Prostate gland (tissue), 2 donors: ENCODE data around the gene NEGR1.

Source experiments
- POLR2A ChIP-seq: fragments of 450-650 bp; IDR thresholded peaks from one replicate; pipeline ENCODE4 v1.6.1; 2016; ENCODE audit warnings: antibody characterized with exemption, mild to moderate bottlenecking
- POLR2AphosphoS5 ChIP-seq: sonication (generic); formaldehyde crosslinking; IDR thresholded peaks from one replicate; pipeline ENCODE4 v1.6.1; 2017; ENCODE audit warnings: antibody characterized with exemption
- TF ChIP-seq, protein P1 (sequence below), 4 experiments: fragments of 200-600 bp in 2 of 4; fragments of 450-650 bp in 2 of 4; sonication (generic) in 2 of 4; IDR thresholded peaks; 1 replicate in 3 of 4; 2 replicates in 1 of 4; pipeline ENCODE4 v1.5.1; 2016 to 2019; ENCODE audit warnings: antibody characterized with exemption in 4 of 4, mild to moderate bottlenecking in 2 of 4, moderate library complexity in 2 of 4

DNA sequence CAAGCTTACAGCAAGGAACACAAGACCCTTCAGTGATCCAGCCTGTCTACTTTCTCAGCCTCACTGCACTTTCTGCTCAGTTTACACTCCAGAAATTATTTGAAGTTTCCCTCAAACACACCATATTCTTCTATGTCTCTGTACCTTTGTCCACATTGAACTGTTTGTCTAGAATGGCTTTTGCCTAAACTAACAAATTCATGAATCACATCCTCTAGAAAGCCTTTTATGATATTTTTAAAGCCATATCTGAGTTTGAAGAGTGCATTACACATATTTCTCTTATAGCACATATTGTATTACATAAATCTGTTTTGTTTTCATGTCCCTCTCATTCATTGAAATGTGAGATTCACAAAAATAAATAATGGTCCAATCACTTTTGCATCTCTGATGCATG is 755.5 kb downstream of the NEGR1 start:
- no peak for TF ChIP-seq POLR2A
- TF ChIP-seq, protein P1, sequence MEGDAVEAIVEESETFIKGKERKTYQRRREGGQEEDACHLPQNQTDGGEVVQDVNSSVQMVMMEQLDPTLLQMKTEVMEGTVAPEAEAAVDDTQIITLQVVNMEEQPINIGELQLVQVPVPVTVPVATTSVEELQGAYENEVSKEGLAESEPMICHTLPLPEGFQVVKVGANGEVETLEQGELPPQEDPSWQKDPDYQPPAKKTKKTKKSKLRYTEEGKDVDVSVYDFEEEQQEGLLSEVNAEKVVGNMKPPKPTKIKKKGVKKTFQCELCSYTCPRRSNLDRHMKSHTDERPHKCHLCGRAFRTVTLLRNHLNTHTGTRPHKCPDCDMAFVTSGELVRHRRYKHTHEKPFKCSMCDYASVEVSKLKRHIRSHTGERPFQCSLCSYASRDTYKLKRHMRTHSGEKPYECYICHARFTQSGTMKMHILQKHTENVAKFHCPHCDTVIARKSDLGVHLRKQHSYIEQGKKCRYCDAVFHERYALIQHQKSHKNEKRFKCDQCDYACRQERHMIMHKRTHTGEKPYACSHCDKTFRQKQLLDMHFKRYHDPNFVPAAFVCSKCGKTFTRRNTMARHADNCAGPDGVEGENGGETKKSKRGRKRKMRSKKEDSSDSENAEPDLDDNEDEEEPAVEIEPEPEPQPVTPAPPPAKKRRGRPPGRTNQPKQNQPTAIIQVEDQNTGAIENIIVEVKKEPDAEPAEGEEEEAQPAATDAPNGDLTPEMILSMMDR (IDR thresholded peaks at IDR 0.05) = no peak
- TF ChIP-seq POLR2AphosphoS5 = no peak
